NCI-H187 treated with DMSO at 0.1 percent for 48 hours (cell line): ENCODE results near the gene HOXD8.

ENCODE experiments used
- DNase-seq: peaks from one replicate; lab custom pipeline; 2025; lab: John Stamatoyannopoulos, UW

Gene HOXD8

GRCh38 chr2:176103742-176104315 lies 25.7 kb upstream of the HOXD8 start:
- DNase-seq = no peak

GRCh38 chr2:176104316-176105077 lies 25.0 kb upstream of the HOXD8 start:
- no peak for DNase-seq

GRCh38 chr2:176105078-176105729 lies 24.3 kb upstream of the HOXD8 start:
- DNase-seq = no peak

- DNase-seq = no peak
These were observed 23.6 kb upstream of the HOXD8 start for GRCh38 chr2:176105730-176106580.

GRCh38 chr2:176106581-176107539 lies 22.6 kb upstream of the HOXD8 start, which contains the start of gene HOXD11:
HOXD11 (plus strand) TSS chr2:176107280; CDS start chr2:176107356, 76 bp downstream.
- DNase-seq = no peak

- no peak for DNase-seq
These were observed 21.7 kb upstream of the HOXD8 start for GRCh38 chr2:176107731-176108181.

- DNase-seq = no peak
These were observed 20.2 kb upstream of the HOXD8 start for GRCh38 chr2:176109192-176109901.

GRCh38 chr2:176109946-176110345 lies 19.6 kb upstream of the HOXD8 start:
- no peak for DNase-seq

GRCh38 chr2:176110415-176111308 lies 18.8 kb upstream of the HOXD8 start:
- DNase-seq = no peak

GRCh38 chr2:176111309-176111663 lies 18.2 kb upstream of the HOXD8 start:
- DNase-seq = no peak

GRCh38 chr2:176111846-176112374 lies 17.6 kb upstream of the HOXD8 start:
- DNase-seq = no peak

- no peak for DNase-seq
These were observed 16.9 kb upstream of the HOXD8 start for GRCh38 chr2:176112375-176113302.

- no peak for DNase-seq
These were observed 15.2 kb upstream of the HOXD8 start for GRCh38 chr2:176114120-176114929.

- DNase-seq = no peak
These were observed 14.4 kb upstream of the HOXD8 start for GRCh38 chr2:176114930-176115625.

- no peak for DNase-seq
These were observed 13.4 kb upstream of the HOXD8 start, which contains the start of gene HOXD10 for GRCh38 chr2:176115883-176116813. HOXD10 (plus strand) TSS chr2:176116778; CDS start chr2:176116834, 56 bp downstream.
